GM21825 (cell line): ENCODE results near the gene PMAIP1.

ENCODE experiments used
- ATAC-seq: cut with Tn5 transposase; IDR thresholded peaks from one replicate; pipeline ENCODE4 v1.9.1; 2021; ENCODE audit warnings: mild to moderate bottlenecking, moderate library complexity; ENCODE audit not compliant: unreplicated experiment

Gene PMAIP1

GRCh38 chr18:59909289-59910036 is 9.7 kb downstream of the PMAIP1 start:
- ATAC-seq, result no peak

DNA sequence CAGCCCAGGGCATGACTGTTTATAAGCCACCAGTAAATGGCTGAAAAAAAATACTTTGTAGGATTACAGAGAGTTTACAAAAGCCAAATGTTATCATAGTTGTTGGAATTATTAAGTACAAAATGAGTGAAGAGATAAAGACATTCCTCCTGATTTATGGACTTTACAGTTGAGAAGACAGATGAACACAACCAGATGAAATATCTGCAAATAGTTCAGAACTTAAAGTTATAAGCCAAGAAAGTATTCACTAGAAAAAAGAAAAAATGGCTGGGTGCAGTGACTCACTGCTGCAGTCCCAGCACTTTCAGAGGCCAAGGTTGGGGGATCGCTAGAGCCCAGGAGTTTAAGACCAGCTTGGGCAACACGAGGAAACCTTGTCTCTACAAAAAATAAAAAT is 11.2 kb downstream of the PMAIP1 start:
- no peak for ATAC-seq

DNA sequence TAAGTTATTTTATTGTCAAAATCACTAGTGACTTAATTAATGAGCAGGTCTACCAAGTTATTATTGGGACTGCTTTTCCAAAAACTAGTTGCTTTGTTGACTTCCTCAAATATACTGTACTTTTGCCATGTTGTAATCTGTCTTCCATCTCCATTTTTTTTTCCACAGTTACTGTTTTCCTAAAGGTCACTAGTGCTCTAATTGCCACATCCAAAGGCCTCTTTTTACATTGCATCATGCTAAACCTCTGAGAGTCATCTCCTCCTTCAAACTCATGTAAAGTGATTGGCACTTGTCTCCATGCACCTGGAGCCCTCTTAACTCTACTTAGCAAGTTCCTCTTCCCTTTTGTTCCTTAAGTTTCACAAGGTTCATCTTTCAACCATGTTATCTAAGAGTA is 11.8 kb downstream of the PMAIP1 start:
- no peak for ATAC-seq

GRCh38 chr18:59912007-59912550 is 12.3 kb downstream of the PMAIP1 start:
- no peak for ATAC-seq

DNA sequence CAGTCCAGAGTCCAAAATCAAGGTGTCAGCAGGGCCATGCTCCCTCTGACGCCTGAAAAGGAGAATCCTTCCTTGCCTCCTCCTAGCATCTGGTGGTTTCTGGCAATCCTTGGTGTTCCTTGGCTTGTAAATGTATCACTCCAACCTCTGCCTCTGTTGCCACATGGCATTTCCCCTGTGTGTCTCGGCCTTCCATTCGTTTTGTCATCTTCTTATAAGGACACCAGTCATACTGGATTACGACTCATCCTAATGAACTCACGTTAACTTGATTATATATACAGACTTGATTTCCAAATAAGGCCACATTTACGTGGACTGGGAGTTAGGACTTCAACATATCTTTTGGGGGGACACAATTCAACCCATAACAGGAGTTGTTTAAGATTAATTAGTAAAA is 15.8 kb downstream of the PMAIP1 start:
- ATAC-seq, result no peak

GRCh38 chr18:59916746-59917145 is 16.9 kb downstream of the PMAIP1 start:
- ATAC-seq, result no peak

DNA sequence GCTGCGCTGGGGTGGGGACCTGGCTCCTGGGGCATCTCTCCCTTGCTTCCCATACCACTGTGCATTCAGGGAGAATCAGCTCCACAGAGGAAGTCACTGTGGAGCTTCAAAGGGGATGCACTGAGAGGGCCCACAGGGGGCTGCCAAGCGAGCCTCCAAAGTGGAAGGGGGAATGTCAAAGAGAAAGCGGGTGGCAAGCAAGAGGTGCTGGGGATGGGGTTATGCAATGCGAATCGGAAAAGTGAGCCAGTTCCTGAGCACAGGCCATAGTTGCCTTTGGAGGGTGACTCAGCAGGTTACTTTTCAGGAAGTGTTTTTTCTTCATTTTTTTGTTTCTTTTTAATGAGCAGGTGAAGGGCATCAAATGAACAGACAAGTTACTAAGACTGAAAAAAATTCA is 17.6 kb downstream of the PMAIP1 start:
- ATAC-seq, result no peak

- ATAC-seq, result peak; percentile 51
These were observed 18.5 kb downstream of the PMAIP1 start for GRCh38 chr18:59918320-59918755.

GRCh38 chr18:59918997-59919396 is 19.2 kb downstream of the PMAIP1 start:
- ATAC-seq, result no peak

- peak; percentile 38 for ATAC-seq
These were observed 21.6 kb downstream of the PMAIP1 start for GRCh38 chr18:59921384-59921891.

- peak; percentile 36 for ATAC-seq
These were observed 23.9 kb downstream of the PMAIP1 start for GRCh38 chr18:59923539-59924196.

- no peak for ATAC-seq
These were observed 26.3 kb downstream of the PMAIP1 start for GRCh38 chr18:59926131-59926530.

GRCh38 chr18:59927246-59927825 is 27.5 kb downstream of the PMAIP1 start:
- peak; percentile 79 for ATAC-seq

DNA sequence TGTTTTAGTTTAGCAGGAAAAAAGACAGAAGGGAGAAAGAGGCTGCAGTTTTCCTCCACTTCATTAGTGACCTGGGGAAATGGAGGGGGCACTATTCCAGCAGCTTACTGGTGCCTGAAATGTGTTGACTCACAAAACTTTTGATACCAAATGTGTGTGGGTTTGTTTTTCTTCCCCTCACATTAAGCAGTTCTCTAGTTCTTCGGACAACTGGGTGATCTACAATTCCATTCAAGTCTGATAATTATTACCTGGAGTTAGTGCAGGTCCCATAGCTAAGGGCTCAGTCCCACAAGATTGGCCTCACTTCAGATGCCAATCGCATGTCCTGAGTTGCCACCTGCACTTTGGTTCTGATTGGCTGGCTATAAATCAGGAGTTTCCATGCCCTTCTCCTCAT is 28.4 kb downstream of the PMAIP1 start:
- no peak for ATAC-seq

DNA sequence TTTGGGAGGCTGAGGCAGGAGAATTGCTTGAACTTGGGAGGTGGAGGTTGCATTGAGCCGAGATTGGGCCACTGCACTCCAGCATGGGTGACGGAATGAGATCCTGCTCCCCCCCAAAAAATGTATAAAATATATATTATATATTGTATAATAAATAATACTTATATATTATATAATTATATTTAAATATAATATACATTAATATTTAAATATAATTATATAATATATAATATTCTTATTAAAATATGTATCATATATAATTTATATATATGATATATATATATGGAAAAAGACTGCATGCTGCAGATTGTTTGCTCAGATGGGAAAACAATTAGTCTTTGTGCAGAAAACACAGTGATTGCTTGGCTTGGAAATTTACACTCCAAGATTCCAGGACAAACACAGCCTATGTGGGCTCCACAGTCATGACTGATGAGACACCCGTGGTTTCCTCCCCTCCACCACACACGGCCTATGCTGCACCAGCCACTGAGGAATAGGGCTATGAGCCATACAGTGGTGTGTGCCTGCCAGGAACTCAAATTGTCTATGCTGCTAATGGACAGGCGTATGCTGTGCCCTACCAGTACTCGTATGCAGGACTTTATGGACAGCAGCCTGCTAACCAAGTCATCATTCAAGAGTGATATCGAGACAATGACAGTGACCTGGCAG is 30.0 kb downstream of the PMAIP1 start:
- no peak for ATAC-seq

DNA sequence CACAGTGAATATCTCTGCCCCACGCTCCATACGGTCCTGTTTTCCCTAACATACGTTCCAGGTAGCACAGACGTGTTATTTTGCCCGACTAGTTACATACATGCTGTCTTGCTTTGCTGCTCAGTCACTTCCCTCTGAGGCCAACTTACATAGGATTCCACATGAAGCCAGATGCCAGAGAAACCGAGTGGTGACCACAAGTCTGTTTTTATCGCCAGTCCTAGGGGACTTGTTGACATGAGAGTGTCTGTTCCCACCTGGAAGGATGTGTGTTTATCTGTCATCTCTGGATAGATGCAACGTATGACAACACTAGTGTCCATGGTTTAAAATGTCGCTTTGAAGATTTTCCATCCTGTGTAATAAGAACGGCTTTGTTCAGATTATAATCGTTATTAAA is 32.6 kb downstream of the PMAIP1 start:
- no peak for ATAC-seq

DNA sequence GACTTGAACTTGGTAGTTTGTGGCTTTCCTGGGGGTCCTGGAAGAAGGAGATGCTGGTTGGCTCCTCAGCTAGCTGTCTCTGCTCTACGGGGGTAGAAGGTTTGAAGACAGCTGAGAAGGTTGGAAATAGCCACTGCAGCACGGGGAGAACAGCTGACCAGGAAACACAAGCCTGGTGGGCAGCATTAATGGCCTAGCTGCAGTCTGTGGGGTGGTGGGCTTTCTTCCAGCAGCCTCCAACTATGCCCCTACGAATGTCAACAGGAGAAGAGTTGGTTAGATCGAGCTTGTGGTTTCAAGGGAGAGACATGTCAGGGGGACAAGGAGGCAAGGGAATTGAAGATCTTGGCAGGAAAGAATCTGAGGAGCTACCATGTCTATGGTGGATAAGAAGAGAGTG is 38.9 kb downstream of the PMAIP1 start:
- no peak for ATAC-seq

DNA sequence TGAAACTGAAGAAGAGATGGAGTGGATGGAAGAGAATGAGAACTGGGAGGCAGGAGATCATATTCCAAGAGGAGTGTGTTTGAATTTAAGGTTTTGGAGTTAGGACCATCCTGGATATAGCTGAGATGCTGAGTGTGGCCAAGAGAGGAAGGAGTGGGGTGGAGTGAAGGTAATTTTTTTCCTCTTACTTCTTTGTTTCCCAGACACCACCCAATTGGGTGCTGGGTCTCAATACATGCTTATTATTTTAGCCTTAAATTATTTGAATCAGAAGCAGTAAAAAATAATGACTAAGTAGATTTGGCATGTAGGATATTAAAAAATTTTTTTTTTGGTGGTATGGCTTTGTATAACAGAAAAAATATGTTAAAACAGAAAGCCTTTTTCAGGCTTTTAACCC is 39.3 kb downstream of the PMAIP1 start:
- no peak for ATAC-seq

GRCh38 chr18:59940068-59940467 is 40.3 kb downstream of the PMAIP1 start:
- ATAC-seq, result no peak

- no peak for ATAC-seq
These were observed 41.5 kb downstream of the PMAIP1 start for GRCh38 chr18:59941331-59941730.

GRCh38 chr18:59942601-59943000 is 42.8 kb downstream of the PMAIP1 start:
- no peak for ATAC-seq
